Skin of body (tissue), 2 donors: ENCODE measurements around the gene BTBD1. TPM values are rescaled to one million over a fixed set of nuclear protein-coding genes. Genes with fewer than 3 reads are reported as not detected.

ENCODE experiments used
- DNase-seq: peaks from one replicate; lab custom pipeline; 2025; lab: John Stamatoyannopoulos, UW
- total RNA-seq: library from RNA; depleted of rRNA; stranded (reverse); fragments of >200 nt; gene quantifications from one replicate; pipeline ENCODE4 v1.2.3, GENCODE V29; 2014

The BTBD1 gene
- total RNA-seq, result 56.2 TPM

GRCh38 chr15:83066734-83067637 lies at the start of gene BTBD1:
Gene BTBD1, minus strand, starts transcription at chr15:83067252. Its CDS starts 101 bp downstream, at chr15:83067151.
- DNase-seq, result peak; percentile 80

GRCh38 chr15:83115831-83116565 lies 48.9 kb upstream of the BTBD1 start:
- DNase-seq, result no peak

- DNase-seq, result no peak
These were observed 48.4 kb upstream of the BTBD1 start for GRCh38 chr15:83115410-83115809.

GRCh38 chr15:83114856-83115255 lies 47.8 kb upstream of the BTBD1 start:
- DNase-seq, result no peak

- no peak for DNase-seq
These were observed 47.0 kb upstream of the BTBD1 start for GRCh38 chr15:83113881-83114674.

GRCh38 chr15:83112956-83113299 lies 45.9 kb upstream of the BTBD1 start:
- no peak for DNase-seq

GRCh38 chr15:83112233-83112955 lies 45.3 kb upstream of the BTBD1 start:
- no peak for DNase-seq

- DNase-seq, result no peak
These were observed 44.1 kb upstream of the BTBD1 start for GRCh38 chr15:83111149-83111548.

- DNase-seq, result no peak
These were observed 43.3 kb upstream of the BTBD1 start for GRCh38 chr15:83110381-83110780.

- DNase-seq, result no peak
These were observed 42.5 kb upstream of the BTBD1 start for GRCh38 chr15:83109532-83109931.

- DNase-seq, result no peak
These were observed 41.5 kb upstream of the BTBD1 start for GRCh38 chr15:83108266-83109219.

- DNase-seq, result no peak
These were observed 40.8 kb upstream of the BTBD1 start for GRCh38 chr15:83107841-83108181.

GRCh38 chr15:83106994-83107840 lies 40.2 kb upstream of the BTBD1 start, which contains the start of gene TM6SF1:
Gene TM6SF1, plus strand, starts transcription at chr15:83107645. Its CDS starts 36 bp downstream, at chr15:83107681.
- no peak for DNase-seq

GRCh38 chr15:83105440-83105839 lies 38.4 kb upstream of the BTBD1 start:
- DNase-seq, result no peak

- no peak for DNase-seq
These were observed 37.1 kb upstream of the BTBD1 start for GRCh38 chr15:83104141-83104540.

GRCh38 chr15:83102346-83102745 lies 35.3 kb upstream of the BTBD1 start:
- DNase-seq, result no peak

GRCh38 chr15:83100097-83100646 lies 33.1 kb upstream of the BTBD1 start:
- DNase-seq, result no peak

- DNase-seq, result no peak
These were observed 32.2 kb upstream of the BTBD1 start for GRCh38 chr15:83099290-83099689.

- DNase-seq, result no peak
These were observed 31.0 kb upstream of the BTBD1 start for GRCh38 chr15:83098079-83098478.
